Measurements from ENCODE around the gene CAPN1.
"Not testable (repeated sequence)": the region's sequence is repeated elsewhere in the genome, so short reads cannot be mapped to it uniquely, and the experiment has no call there.

CAPN1 gene

GRCh38 chr11:65174571-65175010 is 7.1 kb upstream of the CAPN1 start:
- H3K4me3 Mint-ChIP-seq; H3K9me3 Mint-ChIP-seq; H3K4me1 Mint-ChIP-seq (ENCODE audit: low read depth); H3K27me3 Mint-ChIP-seq; H3K36me3 Mint-ChIP-seq (ENCODE audit: low read depth); H3K27ac Mint-ChIP-seq: not testable (repeated sequence)

GRCh38 chr11:65180877-65181568 is 705 bp upstream of the CAPN1 start:
- Mint-ChIP-seq H3K27ac (peak overlapping the region; percentile 72), H3K36me3 (ENCODE audit: low read depth) (no peaks in the 10 kb centered on the region), H3K4me1 (ENCODE audit: low read depth) (peaks cover 12% of the 10 kb centered on the region), H3K27me3 (no peaks in the 10 kb centered on the region), H3K4me3 (peak overlapping the region; percentile 85), H3K9me3 (no peaks in the 10 kb centered on the region)

- Mint-ChIP-seq H3K36me3 (ENCODE audit: low read depth) (no peaks in the 10 kb centered on the region), H3K27me3 (no peaks in the 10 kb centered on the region), H3K27ac (peak overlapping the region; percentile 65), H3K4me3 (peak overlapping the region; percentile 86), H3K4me1 (ENCODE audit: low read depth) (peaks cover 12% of the 10 kb centered on the region), H3K9me3 (no peaks in the 10 kb centered on the region)
Observed at GRCh38 chr11:65182258-65183170, 786 bp downstream of the CAPN1 start.

GRCh38 chr11:65183201-65183891 is 1.6 kb downstream of the CAPN1 start:
- peak overlapping the region; percentile 2 for H3K4me3 Mint-ChIP-seq
- no peaks in the 10 kb centered on the region for H3K36me3 Mint-ChIP-seq (ENCODE audit: low read depth)
- H3K27ac Mint-ChIP-seq = no peak overlapping the region
- no peaks in the 10 kb centered on the region for H3K9me3 Mint-ChIP-seq
- no peaks in the 10 kb centered on the region for H3K27me3 Mint-ChIP-seq
- peaks cover 12% of the 10 kb centered on the region for H3K4me1 Mint-ChIP-seq (ENCODE audit: low read depth)

- H3K9me3 Mint-ChIP-seq = no peaks in the 10 kb centered on the region
- H3K4me1 Mint-ChIP-seq (ENCODE audit: low read depth) = peaks cover 12% of the 10 kb centered on the region
- no peak overlapping the region for H3K27ac Mint-ChIP-seq
- peaks cover under 1% of the 10 kb centered on the region for H3K36me3 Mint-ChIP-seq (ENCODE audit: low read depth)
- H3K4me3 Mint-ChIP-seq = no peak overlapping the region
- no peaks in the 10 kb centered on the region for H3K27me3 Mint-ChIP-seq
Observed at GRCh38 chr11:65184146-65184545, 2.4 kb downstream of the CAPN1 start.

- peaks cover 12% of the 10 kb centered on the region for H3K4me1 Mint-ChIP-seq (ENCODE audit: low read depth)
- no peak overlapping the region for H3K4me3 Mint-ChIP-seq
- H3K36me3 Mint-ChIP-seq (ENCODE audit: low read depth) = peaks cover 10% of the 10 kb centered on the region
- H3K27ac Mint-ChIP-seq = no peak overlapping the region
- H3K9me3 Mint-ChIP-seq = no peaks in the 10 kb centered on the region
- H3K27me3 Mint-ChIP-seq = no peaks in the 10 kb centered on the region
Observed at GRCh38 chr11:65185171-65185570, 3.4 kb downstream of the CAPN1 start.

GRCh38 chr11:65185869-65186341 is 4.2 kb downstream of the CAPN1 start:
- Mint-ChIP-seq H3K9me3 (no peaks in the 10 kb centered on the region), H3K27me3 (no peaks in the 10 kb centered on the region), H3K36me3 (ENCODE audit: low read depth) (peaks cover 12% of the 10 kb centered on the region), H3K4me1 (ENCODE audit: low read depth) (peaks cover 12% of the 10 kb centered on the region), H3K27ac (no peak overlapping the region), H3K4me3 (no peak overlapping the region)

- Mint-ChIP-seq H3K9me3 (no peaks in the 10 kb centered on the region), H3K27me3 (no peaks in the 10 kb centered on the region), H3K27ac (peak overlapping the region; percentile 27), H3K36me3 (ENCODE audit: low read depth) (peaks cover 12% of the 10 kb centered on the region), H3K4me1 (ENCODE audit: low read depth) (peaks cover 12% of the 10 kb centered on the region), H3K4me3 (no peak overlapping the region)
Observed at GRCh38 chr11:65186701-65187100, 5.0 kb downstream of the CAPN1 start.

GRCh38 chr11:65187146-65187675 is 5.5 kb downstream of the CAPN1 start:
- Mint-ChIP-seq H3K27me3 (no peaks in the 10 kb centered on the region), H3K9me3 (no peaks in the 10 kb centered on the region), H3K36me3 (ENCODE audit: low read depth) (peaks cover 14% of the 10 kb centered on the region), H3K4me3 (no peak overlapping the region), H3K27ac (no peak overlapping the region), H3K4me1 (ENCODE audit: low read depth) (peaks cover 12% of the 10 kb centered on the region)

- no peak overlapping the region for H3K4me3 Mint-ChIP-seq
- H3K4me1 Mint-ChIP-seq (ENCODE audit: low read depth) = peaks cover 5% of the 10 kb centered on the region
- no peaks in the 10 kb centered on the region for H3K9me3 Mint-ChIP-seq
- no peaks in the 10 kb centered on the region for H3K27me3 Mint-ChIP-seq
- no peak overlapping the region for H3K27ac Mint-ChIP-seq
- peaks cover 15% of the 10 kb centered on the region for H3K36me3 Mint-ChIP-seq (ENCODE audit: low read depth)
Observed at GRCh38 chr11:65187971-65188461, 6.3 kb downstream of the CAPN1 start.

GRCh38 chr11:65188486-65188885 is 6.8 kb downstream of the CAPN1 start:
- Mint-ChIP-seq H3K4me3 (no peak overlapping the region), H3K36me3 (ENCODE audit: low read depth) (peaks cover 15% of the 10 kb centered on the region), H3K9me3 (no peaks in the 10 kb centered on the region), H3K27me3 (no peaks in the 10 kb centered on the region), H3K4me1 (ENCODE audit: low read depth) (peaks cover 3% of the 10 kb centered on the region), H3K27ac (no peak overlapping the region)

GRCh38 chr11:65189191-65189590 is 7.5 kb downstream of the CAPN1 start:
- Mint-ChIP-seq H3K27ac (no peak overlapping the region), H3K4me1 (ENCODE audit: low read depth) (no peaks in the 10 kb centered on the region), H3K36me3 (ENCODE audit: low read depth) (peaks cover 15% of the 10 kb centered on the region), H3K27me3 (no peaks in the 10 kb centered on the region), H3K4me3 (no peak overlapping the region), H3K9me3 (no peaks in the 10 kb centered on the region)

- Mint-ChIP-seq H3K4me3 (no peak overlapping the region), H3K36me3 (ENCODE audit: low read depth) (peaks cover 32% of the 10 kb centered on the region), H3K27ac (no peak overlapping the region), H3K27me3 (no peaks in the 10 kb centered on the region), H3K9me3 (no peaks in the 10 kb centered on the region), H3K4me1 (ENCODE audit: low read depth) (no peaks in the 10 kb centered on the region)
Observed at GRCh38 chr11:65194564-65194963, 12.8 kb downstream of the CAPN1 start.

- no peaks in the 10 kb centered on the region for H3K27me3 Mint-ChIP-seq
- no peak overlapping the region for H3K27ac Mint-ChIP-seq
- no peaks in the 10 kb centered on the region for H3K9me3 Mint-ChIP-seq
- H3K36me3 Mint-ChIP-seq (ENCODE audit: low read depth) = peaks cover 15% of the 10 kb centered on the region
- H3K4me3 Mint-ChIP-seq = no peak overlapping the region
- H3K4me1 Mint-ChIP-seq (ENCODE audit: low read depth) = no peaks in the 10 kb centered on the region
Observed at GRCh38 chr11:65204143-65204542, 22.4 kb downstream of the CAPN1 start.

All from stimulated activated naive CD8-positive, alpha-beta T cell treated with anti-CD3 and anti-CD28 coated beads, Interleukin-15, Interleukin-2, amounts not matched to agents 100 ng/mL and 50 ng/mL, for 24 hours (primary cell).